RWPE2 (cell line): ENCODE results near the gene CALR.

Source experiments
- ATAC-seq: fragments of 200-7000 bp; cut with Tn5 transposase; 3 replicates; pipeline ENCODE4 v1.9.1; 2021; ENCODE audit warnings: low read depth
- DNase-seq: peaks from one replicate; pipeline ENCODE4 v3.0.0-alpha.2; 2020; ENCODE audit warnings: low spot score
- H3K27ac ChIP-seq: fragments of 450-650 bp; 2 replicates; pipeline ENCODE4 v1.5.1; 2017; ENCODE audit warnings: mild to moderate bottlenecking; ENCODE audit not compliant: poor library complexity, severe bottlenecking
- H3K27me3 ChIP-seq: fragments of 250-450 bp; sonication (Bioruptor Pico); 2 replicates; pipeline ENCODE4 v1.5.1; 2021; ENCODE audit warnings: mild to moderate bottlenecking, moderate library complexity; ENCODE audit not compliant: insufficient read depth, poor library complexity, severe bottlenecking
- H3K36me3 ChIP-seq: fragments of 250-450 bp; sonication (Bioruptor Pico); 2 replicates; pipeline ENCODE4 v1.5.1; 2020; ENCODE audit warnings: low read depth, mild to moderate bottlenecking, moderate library complexity
- H3K4me1 ChIP-seq: fragments of 250-450 bp; sonication (Bioruptor Pico); 2 replicates; pipeline ENCODE4 v1.5.1; 2021; ENCODE audit warnings: mild to moderate bottlenecking, moderate library complexity; ENCODE audit not compliant: insufficient read depth, poor library complexity, severe bottlenecking
- H3K4me3 ChIP-seq: fragments of 250-450 bp; sonication (Bioruptor Pico); 2 replicates; pipeline ENCODE4 v1.5.1; 2021; ENCODE audit warnings: mild to moderate bottlenecking, moderate library complexity; ENCODE audit not compliant: severe bottlenecking
- H3K9me3 ChIP-seq: fragments of 250-450 bp; sonication (Bioruptor Pico); 2 replicates; pipeline ENCODE4 v1.5.1; 2021; ENCODE audit warnings: mild to moderate bottlenecking, moderate library complexity; ENCODE audit not compliant: severe bottlenecking
- CTCF ChIP-seq: fragments of 450-650 bp; IDR thresholded peaks from one replicate; pipeline ENCODE4 v1.5.1; 2017; ENCODE audit warnings: mild to moderate bottlenecking, moderate library complexity; ENCODE audit not compliant: poor library complexity, severe bottlenecking

Gene CALR

GRCh38 chr19:12959481-12959880, 21.1 kb downstream of the CALR start:
- Histone ChIP-seq H3K27me3 (no peaks in the 10 kb centered on the region), H3K4me1 (peaks cover 14% of the 10 kb centered on the region), H3K4me3 (no peak overlapping the region), H3K27ac (no peak overlapping the region), H3K36me3 (peaks cover 12% of the 10 kb centered on the region), H3K9me3 (no peaks in the 10 kb centered on the region)
- DNase-seq (no peak), ATAC-seq (no peak)
- TF ChIP-seq CTCF = no peak

GRCh38 chr19:12965017-12965811, 26.8 kb downstream of the CALR start:
- Histone ChIP-seq H3K36me3 (no peaks in the 10 kb centered on the region), H3K4me1 (peaks cover 7% of the 10 kb centered on the region), H3K4me3 (peak overlapping the region; percentile 21), H3K9me3 (no peaks in the 10 kb centered on the region), H3K27me3 (no peaks in the 10 kb centered on the region), H3K27ac (peak overlapping the region; percentile 8)
- TF ChIP-seq CTCF = peak; percentile 97
- no peak for DNase-seq
- peak; percentile 92 for ATAC-seq

DNA sequence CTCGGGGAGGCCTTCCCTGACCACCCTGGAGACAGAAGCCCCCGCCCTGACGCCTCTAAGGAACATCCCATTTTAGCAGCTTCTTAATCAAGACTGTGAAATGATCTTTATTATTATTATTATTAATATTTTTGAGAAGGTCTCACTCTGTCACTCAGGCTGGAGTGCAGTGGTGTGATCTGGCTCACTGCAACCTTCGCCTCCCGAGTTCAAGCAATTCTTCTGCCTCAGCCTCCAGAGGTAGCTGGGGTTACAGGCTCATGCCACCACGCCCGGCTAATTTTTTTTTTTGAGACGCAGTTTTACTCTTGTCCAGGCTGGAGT, 27.4 kb downstream of the CALR start:
- H3K36me3 ChIP-seq = no peaks in the 10 kb centered on the region
- no peak for TF ChIP-seq CTCF
- ATAC-seq = no peak
- H3K27ac ChIP-seq = peak overlapping the region; percentile 8
- H3K4me3 ChIP-seq = peak overlapping the region; percentile 21
- no peaks in the 10 kb centered on the region for H3K27me3 ChIP-seq
- H3K4me1 ChIP-seq = peaks cover 7% of the 10 kb centered on the region
- H3K9me3 ChIP-seq = no peaks in the 10 kb centered on the region
- DNase-seq = no peak

DNA sequence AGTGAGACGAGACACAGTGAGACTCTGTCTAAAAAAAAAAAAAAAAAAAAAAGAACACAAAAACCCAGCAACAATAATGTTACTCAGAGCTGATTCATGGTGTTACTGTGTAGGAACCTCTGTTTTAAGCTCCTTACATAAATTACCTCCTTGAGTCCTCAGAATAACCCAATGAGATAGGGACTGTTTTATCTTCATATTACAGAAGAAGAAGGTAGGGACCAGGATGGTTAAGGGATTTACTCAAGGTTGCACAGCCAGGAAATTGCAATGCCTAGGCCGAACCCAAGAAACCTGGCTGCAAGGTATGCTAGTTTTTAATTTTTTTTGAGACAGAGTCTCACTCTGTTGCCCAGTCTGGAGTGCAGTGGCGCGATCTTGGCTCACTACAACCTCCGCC, 29.5 kb downstream of the CALR start:
- H3K27ac ChIP-seq = no peak overlapping the region
- H3K4me3 ChIP-seq = no peak overlapping the region
- peaks cover 7% of the 10 kb centered on the region for H3K4me1 ChIP-seq
- H3K27me3 ChIP-seq = no peaks in the 10 kb centered on the region
- DNase-seq = no peak
- no peaks in the 10 kb centered on the region for H3K36me3 ChIP-seq
- ATAC-seq = no peak
- no peaks in the 10 kb centered on the region for H3K9me3 ChIP-seq
- TF ChIP-seq CTCF = no peak

DNA sequence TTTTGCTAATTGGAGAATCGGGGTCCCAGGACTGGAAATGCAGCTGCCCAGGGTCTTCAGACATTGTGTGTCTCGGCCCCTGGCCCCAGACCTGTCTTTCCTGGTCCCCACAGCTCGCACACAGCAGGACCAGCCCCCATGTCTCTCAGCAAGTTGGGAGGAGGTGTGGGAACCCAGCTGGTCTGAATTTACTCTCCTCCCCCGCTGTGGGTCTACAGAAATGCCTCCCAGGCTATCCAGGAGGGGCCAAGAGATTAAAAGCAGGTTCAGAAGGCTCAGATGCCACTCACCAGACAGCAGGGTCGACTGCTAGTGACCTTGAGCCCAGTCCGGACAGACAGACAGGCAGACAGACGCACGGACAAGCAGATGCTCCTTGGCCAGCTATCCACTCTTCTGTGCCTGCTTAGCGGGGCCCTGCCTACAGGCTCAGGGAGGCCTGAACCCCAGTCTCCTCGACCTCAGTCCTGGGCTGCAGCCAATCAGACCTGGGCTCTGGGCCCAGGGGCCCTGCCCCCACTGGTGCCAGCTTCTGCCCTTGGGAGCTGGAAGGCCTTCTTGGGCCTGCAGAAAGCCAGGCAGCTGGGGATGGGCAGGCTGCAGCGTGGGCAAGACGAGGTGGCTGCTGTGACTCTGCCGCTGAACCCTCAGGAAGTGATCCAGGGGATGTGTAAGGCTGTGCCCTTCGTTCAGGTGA, 31.0 kb downstream of the CALR start, which contains the start of gene DAND5:
Gene DAND5 (plus strand): TSS at position 285 of the 697 bp plus-strand sequence. CDS start 85 bp downstream, at position 370.
- DNase-seq (no peak), ATAC-seq (no peak)
- H3K4me1 ChIP-seq = peaks cover 7% of the 10 kb centered on the region
- H3K27me3 ChIP-seq = no peaks in the 10 kb centered on the region
- no peak for TF ChIP-seq CTCF
- H3K27ac ChIP-seq = no peak within 1 kb of the TSS
- H3K36me3 ChIP-seq = no peaks in the 10 kb centered on the region
- no peaks in the 10 kb centered on the region for H3K9me3 ChIP-seq
- H3K4me3 ChIP-seq = no peak within 1 kb of the TSS
